Liver (tissue), 3 donors: ENCODE measurements around the gene ZNF212.

Experiments used
- EGR1 ChIP-seq, 2 donors: IDR thresholded peaks; 2 replicates each; pipeline ENCODE4 v1.6.1; 2016 to 2018; ENCODE audit warnings: antibody characterized with exemption in 2 of 2, low read depth in 2 of 2
- FOXA1 ChIP-seq: IDR thresholded peaks from 2 replicates; pipeline ENCODE4 v1.6.1; 2016; ENCODE audit warnings: antibody characterized with exemption
- HNF4G ChIP-seq: IDR thresholded peaks from 2 replicates; pipeline ENCODE4 v1.6.1; 2016; ENCODE audit warnings: antibody characterized with exemption
- JUND ChIP-seq, 2 donors: IDR thresholded peaks; 2 replicates each; pipeline ENCODE4 v1.6.1; 2016; ENCODE audit warnings: antibody characterized with exemption in 2 of 2
- RXRA ChIP-seq, 2 donors: IDR thresholded peaks; 2 replicates each; pipeline ENCODE4 v1.6.1; 2017 to 2018; ENCODE audit warnings: antibody characterized with exemption in 2 of 2, mild to moderate bottlenecking in 1 of 2
- SP1 ChIP-seq: IDR thresholded peaks from 2 replicates; pipeline ENCODE4 v1.6.1; 2018; ENCODE audit warnings: antibody characterized with exemption, mild to moderate bottlenecking
- YY1 ChIP-seq: IDR thresholded peaks from 2 replicates; pipeline ENCODE4 v1.6.1; 2016; ENCODE audit warnings: antibody characterized with exemption, mild to moderate bottlenecking
- TF ChIP-seq, protein P1 (sequence below): fragments of 150-350 bp; IDR thresholded peaks from 2 replicates; pipeline ENCODE4 v1.5.1; 2017; ENCODE audit warnings: improper control_type of control experiment, low read depth, low read length; ENCODE audit not compliant: missing input control
- TF ChIP-seq, protein P2 (sequence below): IDR thresholded peaks from 2 replicates; pipeline ENCODE4 v1.6.1; 2016; ENCODE audit warnings: antibody characterized with exemption
- TF ChIP-seq, protein P3 (sequence below): IDR thresholded peaks from 2 replicates; pipeline ENCODE4 v1.6.1; 2016; ENCODE audit warnings: antibody characterized with exemption, mild to moderate bottlenecking
- TF ChIP-seq, protein P4 (sequence below): IDR thresholded peaks from 2 replicates; pipeline ENCODE4 v1.6.1; 2016; ENCODE audit warnings: antibody characterized with exemption
- donor health status: healthy.
- donor health status: healthy.

DNA sequence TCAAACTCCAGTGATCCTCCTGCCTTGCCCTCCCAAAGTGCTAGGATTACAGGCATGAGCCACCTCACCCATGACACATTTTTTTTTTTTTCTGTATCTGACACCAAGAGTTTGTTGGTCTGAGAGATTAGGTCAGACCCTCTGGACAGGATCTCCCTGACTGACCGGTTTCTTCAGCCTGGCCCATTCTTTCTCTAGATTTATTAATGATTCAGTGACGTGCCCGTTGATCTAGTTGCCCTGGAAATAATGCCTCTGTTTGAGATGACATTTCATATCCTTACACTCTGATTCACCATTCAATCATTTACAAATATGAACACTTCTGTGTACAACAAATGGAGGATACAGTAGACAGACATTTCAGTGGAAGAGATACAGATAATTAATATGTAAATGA lies 1.4 kb upstream of the ZNF212 start:
- TF ChIP-seq SP1, result no peak
- TF ChIP-seq YY1, result no peak
- TF ChIP-seq, protein P1, sequence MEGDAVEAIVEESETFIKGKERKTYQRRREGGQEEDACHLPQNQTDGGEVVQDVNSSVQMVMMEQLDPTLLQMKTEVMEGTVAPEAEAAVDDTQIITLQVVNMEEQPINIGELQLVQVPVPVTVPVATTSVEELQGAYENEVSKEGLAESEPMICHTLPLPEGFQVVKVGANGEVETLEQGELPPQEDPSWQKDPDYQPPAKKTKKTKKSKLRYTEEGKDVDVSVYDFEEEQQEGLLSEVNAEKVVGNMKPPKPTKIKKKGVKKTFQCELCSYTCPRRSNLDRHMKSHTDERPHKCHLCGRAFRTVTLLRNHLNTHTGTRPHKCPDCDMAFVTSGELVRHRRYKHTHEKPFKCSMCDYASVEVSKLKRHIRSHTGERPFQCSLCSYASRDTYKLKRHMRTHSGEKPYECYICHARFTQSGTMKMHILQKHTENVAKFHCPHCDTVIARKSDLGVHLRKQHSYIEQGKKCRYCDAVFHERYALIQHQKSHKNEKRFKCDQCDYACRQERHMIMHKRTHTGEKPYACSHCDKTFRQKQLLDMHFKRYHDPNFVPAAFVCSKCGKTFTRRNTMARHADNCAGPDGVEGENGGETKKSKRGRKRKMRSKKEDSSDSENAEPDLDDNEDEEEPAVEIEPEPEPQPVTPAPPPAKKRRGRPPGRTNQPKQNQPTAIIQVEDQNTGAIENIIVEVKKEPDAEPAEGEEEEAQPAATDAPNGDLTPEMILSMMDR, result no peak
- no peak for TF ChIP-seq FOXA1
- TF ChIP-seq JUND (IDR thresholded peaks at IDR 0.05), result no peak
- TF ChIP-seq RXRA (IDR thresholded peaks at IDR 0.05), result no peak
- TF ChIP-seq HNF4G, result no peak
- TF ChIP-seq EGR1 (IDR thresholded peaks at IDR 0.05; ENCODE audit: low read depth in 2 of 2), result no peak
- TF ChIP-seq, protein P2, sequence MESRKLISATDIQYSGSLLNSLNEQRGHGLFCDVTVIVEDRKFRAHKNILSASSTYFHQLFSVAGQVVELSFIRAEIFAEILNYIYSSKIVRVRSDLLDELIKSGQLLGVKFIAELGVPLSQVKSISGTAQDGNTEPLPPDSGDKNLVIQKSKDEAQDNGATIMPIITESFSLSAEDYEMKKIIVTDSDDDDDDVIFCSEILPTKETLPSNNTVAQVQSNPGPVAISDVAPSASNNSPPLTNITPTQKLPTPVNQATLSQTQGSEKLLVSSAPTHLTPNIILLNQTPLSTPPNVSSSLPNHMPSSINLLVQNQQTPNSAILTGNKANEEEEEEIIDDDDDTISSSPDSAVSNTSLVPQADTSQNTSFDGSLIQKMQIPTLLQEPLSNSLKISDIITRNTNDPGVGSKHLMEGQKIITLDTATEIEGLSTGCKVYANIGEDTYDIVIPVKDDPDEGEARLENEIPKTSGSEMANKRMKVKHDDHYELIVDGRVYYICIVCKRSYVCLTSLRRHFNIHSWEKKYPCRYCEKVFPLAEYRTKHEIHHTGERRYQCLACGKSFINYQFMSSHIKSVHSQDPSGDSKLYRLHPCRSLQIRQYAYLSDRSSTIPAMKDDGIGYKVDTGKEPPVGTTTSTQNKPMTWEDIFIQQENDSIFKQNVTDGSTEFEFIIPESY, result no peak
- TF ChIP-seq, protein P3, sequence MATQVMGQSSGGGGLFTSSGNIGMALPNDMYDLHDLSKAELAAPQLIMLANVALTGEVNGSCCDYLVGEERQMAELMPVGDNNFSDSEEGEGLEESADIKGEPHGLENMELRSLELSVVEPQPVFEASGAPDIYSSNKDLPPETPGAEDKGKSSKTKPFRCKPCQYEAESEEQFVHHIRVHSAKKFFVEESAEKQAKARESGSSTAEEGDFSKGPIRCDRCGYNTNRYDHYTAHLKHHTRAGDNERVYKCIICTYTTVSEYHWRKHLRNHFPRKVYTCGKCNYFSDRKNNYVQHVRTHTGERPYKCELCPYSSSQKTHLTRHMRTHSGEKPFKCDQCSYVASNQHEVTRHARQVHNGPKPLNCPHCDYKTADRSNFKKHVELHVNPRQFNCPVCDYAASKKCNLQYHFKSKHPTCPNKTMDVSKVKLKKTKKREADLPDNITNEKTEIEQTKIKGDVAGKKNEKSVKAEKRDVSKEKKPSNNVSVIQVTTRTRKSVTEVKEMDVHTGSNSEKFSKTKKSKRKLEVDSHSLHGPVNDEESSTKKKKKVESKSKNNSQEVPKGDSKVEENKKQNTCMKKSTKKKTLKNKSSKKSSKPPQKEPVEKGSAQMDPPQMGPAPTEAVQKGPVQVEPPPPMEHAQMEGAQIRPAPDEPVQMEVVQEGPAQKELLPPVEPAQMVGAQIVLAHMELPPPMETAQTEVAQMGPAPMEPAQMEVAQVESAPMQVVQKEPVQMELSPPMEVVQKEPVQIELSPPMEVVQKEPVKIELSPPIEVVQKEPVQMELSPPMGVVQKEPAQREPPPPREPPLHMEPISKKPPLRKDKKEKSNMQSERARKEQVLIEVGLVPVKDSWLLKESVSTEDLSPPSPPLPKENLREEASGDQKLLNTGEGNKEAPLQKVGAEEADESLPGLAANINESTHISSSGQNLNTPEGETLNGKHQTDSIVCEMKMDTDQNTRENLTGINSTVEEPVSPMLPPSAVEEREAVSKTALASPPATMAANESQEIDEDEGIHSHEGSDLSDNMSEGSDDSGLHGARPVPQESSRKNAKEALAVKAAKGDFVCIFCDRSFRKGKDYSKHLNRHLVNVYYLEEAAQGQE, result no peak
- TF ChIP-seq, protein P4, sequence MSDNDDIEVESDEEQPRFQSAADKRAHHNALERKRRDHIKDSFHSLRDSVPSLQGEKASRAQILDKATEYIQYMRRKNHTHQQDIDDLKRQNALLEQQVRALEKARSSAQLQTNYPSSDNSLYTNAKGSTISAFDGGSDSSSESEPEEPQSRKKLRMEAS, result no peak
